SU-DHL-6 (cell line): Measurements from ENCODE around the gene PRL.

Experiments used
- H2AFZ ChIP-seq: fragments of 200-600 bp; sonication (generic); 2 replicates; pipeline ENCODE4 v1.6.1; 2014; ENCODE audit warnings: low read depth, mild to moderate bottlenecking, moderate library complexity, mixed read lengths, antibody characterized with exemption, low read length; ENCODE audit not compliant: severe bottlenecking
- H3F3A ChIP-seq: fragments of 200-600 bp; shearing (Covaris generic); 2 replicates; pipeline ENCODE4 v1.6.0; 2016; ENCODE audit warnings: antibody characterized with exemption, mild to moderate bottlenecking; ENCODE audit not compliant: insufficient read depth
- H3K27ac ChIP-seq: fragments of 200-600 bp; sonication (generic); 2 replicates; pipeline ENCODE4 v1.5.1; 2016; ENCODE audit warnings: low read depth, mild to moderate bottlenecking, low read length, moderate library complexity, mixed read lengths
- H3K27me3 ChIP-seq: fragments of 200-600 bp; sonication (generic), shearing (Covaris generic); 2 replicates; pipeline ENCODE4 v1.6.0; 2014; ENCODE audit warnings: mild to moderate bottlenecking, low read length
- H3K36me3 ChIP-seq: fragments of 200-600 bp; sonication (generic); 2 replicates; pipeline ENCODE4 v1.6.1; 2014; ENCODE audit warnings: mild to moderate bottlenecking, low read length, mixed read lengths
- H3K4me2 ChIP-seq: fragments of 300-600, 200-600 bp; shearing (Covaris generic), sonication (generic); 2 replicates; pipeline ENCODE4 v1.6.0; 2014; ENCODE audit warnings: low read length, low read depth, mild to moderate bottlenecking; ENCODE audit not compliant: poor library complexity, severe bottlenecking
- H3K4me3 ChIP-seq: fragments of 200-600 bp; sonication (generic); 2 replicates; pipeline ENCODE4 v1.5.1; 2014; ENCODE audit warnings: antibody characterized with exemption, low read length, mild to moderate bottlenecking, mixed read lengths; ENCODE audit not compliant: insufficient read depth, poor library complexity, severe bottlenecking
- H3K79me2 ChIP-seq: fragments of 200-600 bp; sonication (generic); 2 replicates; pipeline ENCODE4 v1.6.1; 2014; ENCODE audit warnings: mild to moderate bottlenecking, low read length, moderate library complexity; ENCODE audit not compliant: insufficient read depth
- H3K9ac ChIP-seq: fragments of 200-600 bp; sonication (generic); 2 replicates; pipeline ENCODE4 v1.7.0; 2014; ENCODE audit warnings: mild to moderate bottlenecking, low read length
- H3K9me2 ChIP-seq: fragments of 200-600 bp; sonication (generic); replicated peaks from 2 replicates; pipeline ENCODE4 v1.6.1; 2014; ENCODE audit warnings: low read length; ENCODE audit not compliant: insufficient read depth
- H3K9me3 ChIP-seq: fragments of 200-600 bp; sonication (generic); 2 replicates; pipeline ENCODE4 v1.6.1; 2014; ENCODE audit warnings: low read length, mixed read lengths; ENCODE audit not compliant: insufficient read depth
- H4K20me1 ChIP-seq: fragments of 200-600 bp; sonication (generic); 2 replicates; pipeline ENCODE4 v1.6.1; 2014; ENCODE audit warnings: low read depth, mild to moderate bottlenecking, antibody characterized with exemption, low read length, moderate library complexity, mixed read lengths
- EZH2phosphoT487 ChIP-seq: fragments of 200-600 bp; sonication (generic), shearing (Covaris generic); conservative IDR thresholded peaks from 2 replicates; pipeline ENCODE4 v1.6.1; 2018; ENCODE audit warnings: mild to moderate bottlenecking, antibody characterized with exemption, low read length, moderate library complexity, mixed read lengths
- TF ChIP-seq, protein P1 (sequence below): fragments of 200-600 bp; sonication (generic); IDR thresholded peaks from one replicate; pipeline ENCODE4 v1.5.1; 2017; ENCODE audit warnings: antibody characterized with exemption, mild to moderate bottlenecking, low read length, moderate library complexity; ENCODE audit not compliant: insufficient read depth, poor library complexity, severe bottlenecking

The PRL gene

DNA sequence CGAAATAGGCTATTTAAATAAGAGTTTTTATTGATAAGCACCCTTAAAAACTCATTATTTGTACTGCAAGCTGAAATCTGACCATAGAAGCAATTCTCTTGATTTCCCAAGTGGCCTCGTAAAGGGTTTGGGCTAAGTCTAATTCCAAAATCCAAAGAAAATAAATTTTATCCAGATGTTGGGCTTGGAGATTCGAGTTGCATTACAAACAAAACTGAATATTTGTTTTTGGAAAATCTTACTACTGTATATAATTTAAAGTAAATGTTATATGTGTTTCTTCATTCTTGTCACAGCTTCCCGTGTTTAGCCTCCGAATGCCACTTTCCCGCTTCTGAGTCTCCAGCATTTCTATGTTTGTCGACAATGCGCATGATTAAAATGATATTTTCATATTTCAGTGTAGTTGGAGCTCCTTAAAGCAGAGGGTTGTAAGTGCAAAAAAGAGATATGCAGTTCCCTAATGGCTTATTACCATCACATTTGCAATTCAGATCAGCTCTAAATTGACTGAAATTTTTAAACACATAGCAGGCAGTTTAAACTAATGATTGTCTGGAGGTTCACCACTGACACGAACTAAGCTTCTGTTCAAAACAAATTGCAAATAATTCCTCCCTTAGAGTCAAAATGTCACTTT lies 47.0 kb downstream of the PRL start:
- no peak for TF ChIP-seq EZH2phosphoT487
- TF ChIP-seq, protein P1, sequence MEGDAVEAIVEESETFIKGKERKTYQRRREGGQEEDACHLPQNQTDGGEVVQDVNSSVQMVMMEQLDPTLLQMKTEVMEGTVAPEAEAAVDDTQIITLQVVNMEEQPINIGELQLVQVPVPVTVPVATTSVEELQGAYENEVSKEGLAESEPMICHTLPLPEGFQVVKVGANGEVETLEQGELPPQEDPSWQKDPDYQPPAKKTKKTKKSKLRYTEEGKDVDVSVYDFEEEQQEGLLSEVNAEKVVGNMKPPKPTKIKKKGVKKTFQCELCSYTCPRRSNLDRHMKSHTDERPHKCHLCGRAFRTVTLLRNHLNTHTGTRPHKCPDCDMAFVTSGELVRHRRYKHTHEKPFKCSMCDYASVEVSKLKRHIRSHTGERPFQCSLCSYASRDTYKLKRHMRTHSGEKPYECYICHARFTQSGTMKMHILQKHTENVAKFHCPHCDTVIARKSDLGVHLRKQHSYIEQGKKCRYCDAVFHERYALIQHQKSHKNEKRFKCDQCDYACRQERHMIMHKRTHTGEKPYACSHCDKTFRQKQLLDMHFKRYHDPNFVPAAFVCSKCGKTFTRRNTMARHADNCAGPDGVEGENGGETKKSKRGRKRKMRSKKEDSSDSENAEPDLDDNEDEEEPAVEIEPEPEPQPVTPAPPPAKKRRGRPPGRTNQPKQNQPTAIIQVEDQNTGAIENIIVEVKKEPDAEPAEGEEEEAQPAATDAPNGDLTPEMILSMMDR: no peak
- H3K4me2 ChIP-seq: no peak overlapping the region
- no peaks in the 10 kb centered on the region for H3K79me2 ChIP-seq
- H3K9me2 ChIP-seq: no peaks in the 10 kb centered on the region
- H2AFZ ChIP-seq: no peak overlapping the region
- no peaks in the 10 kb centered on the region for H4K20me1 ChIP-seq
- no peak overlapping the region for H3K4me3 ChIP-seq
- H3F3A ChIP-seq: no peaks in the 10 kb centered on the region
- H3K9ac ChIP-seq: no peak overlapping the region
- no peaks in the 10 kb centered on the region for H3K9me3 ChIP-seq
- no peaks in the 10 kb centered on the region for H3K27me3 ChIP-seq
- no peaks in the 10 kb centered on the region for H3K36me3 ChIP-seq
- H3K27ac ChIP-seq: no peak overlapping the region

DNA sequence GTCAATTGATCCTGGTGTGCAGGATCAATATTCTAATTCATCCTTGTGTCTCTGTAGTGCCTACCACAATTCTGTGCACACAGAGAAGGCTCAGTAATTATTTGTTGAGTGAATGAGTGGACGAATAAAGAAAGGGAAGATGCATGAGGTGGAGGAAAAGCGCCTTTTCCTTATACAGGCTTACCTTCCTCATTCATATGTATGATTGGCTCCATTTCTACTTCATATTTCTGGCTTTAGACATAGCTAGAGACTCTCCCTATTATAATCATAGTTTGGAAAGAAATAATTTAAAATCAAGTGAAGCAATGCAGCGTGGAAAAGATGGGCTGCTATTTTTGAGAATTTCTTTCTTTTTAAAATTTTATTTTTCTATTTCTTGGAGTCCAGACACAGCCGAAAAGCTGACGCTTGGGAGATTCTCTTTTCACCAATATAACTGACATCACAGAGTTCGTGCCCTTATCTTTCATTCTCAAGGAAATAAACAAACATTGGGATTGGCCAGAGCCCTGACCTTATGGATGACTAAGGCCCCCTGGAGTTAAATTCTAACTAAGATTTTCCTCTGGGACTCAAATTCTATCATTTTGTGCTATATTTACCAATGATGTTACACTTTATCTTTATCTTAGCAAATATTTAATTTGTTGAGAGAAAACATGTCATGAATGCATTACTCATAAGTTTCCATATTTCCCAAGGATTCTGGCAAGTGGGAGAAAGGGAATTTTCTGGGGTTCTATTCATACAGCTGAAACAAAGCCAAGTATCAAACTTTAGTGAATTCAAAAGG lies 48.1 kb downstream of the PRL start:
- H3K4me3 ChIP-seq: no peak overlapping the region
- H3K27me3 ChIP-seq: no peaks in the 10 kb centered on the region
- H3K9ac ChIP-seq: no peak overlapping the region
- H3K79me2 ChIP-seq: no peaks in the 10 kb centered on the region
- no peaks in the 10 kb centered on the region for H3F3A ChIP-seq
- H3K36me3 ChIP-seq: no peaks in the 10 kb centered on the region
- no peaks in the 10 kb centered on the region for H3K9me3 ChIP-seq
- TF ChIP-seq, protein P1: no peak
- no peaks in the 10 kb centered on the region for H4K20me1 ChIP-seq
- no peak overlapping the region for H2AFZ ChIP-seq
- H3K4me2 ChIP-seq: no peak overlapping the region
- H3K27ac ChIP-seq: no peak overlapping the region
- H3K9me2 ChIP-seq: no peaks in the 10 kb centered on the region

DNA sequence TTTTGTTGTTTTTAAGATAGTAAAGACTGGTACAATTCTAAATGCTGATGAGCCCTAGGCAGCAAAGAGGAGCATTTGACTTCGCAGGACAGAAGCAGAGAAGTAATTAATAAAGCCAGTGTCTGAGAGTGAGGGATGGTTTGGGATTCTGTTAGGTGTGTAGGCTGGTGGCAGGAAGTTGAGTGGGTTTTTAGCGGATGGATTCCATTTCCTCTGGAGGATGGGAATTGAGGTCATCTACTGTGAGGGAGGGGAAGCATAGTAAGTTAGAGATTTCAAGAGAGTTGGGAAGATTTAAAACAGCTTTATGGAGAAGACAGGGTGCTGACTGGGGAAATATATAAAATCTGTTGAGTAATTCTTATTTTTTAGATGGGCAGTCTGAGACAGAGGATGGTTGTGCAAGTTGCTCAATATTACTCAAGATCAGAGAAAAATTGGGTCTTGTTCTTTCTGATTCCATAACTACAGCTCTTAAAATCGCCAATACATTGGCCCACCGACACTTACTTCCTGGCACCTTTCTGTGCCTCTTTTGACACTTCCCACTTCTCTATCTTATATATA lies 48.8 kb downstream of the PRL start:
- Histone ChIP-seq H3K9me2 (no peaks in the 10 kb centered on the region), H3K9ac (no peak overlapping the region), H3K27ac (no peak overlapping the region), H3K36me3 (no peaks in the 10 kb centered on the region), H4K20me1 (no peaks in the 10 kb centered on the region), H3F3A (no peaks in the 10 kb centered on the region), H2AFZ (no peak overlapping the region), H3K9me3 (no peaks in the 10 kb centered on the region), H3K27me3 (no peaks in the 10 kb centered on the region), H3K4me2 (no peak overlapping the region), H3K4me3 (no peak overlapping the region), H3K79me2 (no peaks in the 10 kb centered on the region)
- no peak for TF ChIP-seq EZH2phosphoT487
- TF ChIP-seq, protein P1: no peak
